ENCODE results near the gene ADRB2.

Gene ADRB2

GRCh38 chr5:148804393-148804792, 22.0 kb upstream of the ADRB2 start:
- Histone ChIP-seq H3K36me3 (ENCODE audit: control insufficient read depth, insufficient read depth, low read length) (no peaks in the 10 kb centered on the region), H3K27me3 (replicated peaks; ENCODE audit: control insufficient read depth, insufficient read depth, low read length, poor library complexity, severe bottlenecking) (no peaks in the 10 kb centered on the region), H3K4me3 (ENCODE audit: insufficient read depth, low read depth, low read length, poor library complexity, severe bottlenecking) (no peak overlapping the region), H3K4me1 (ENCODE audit: control insufficient read depth, insufficient read depth, low read length, poor library complexity, severe bottlenecking) (peaks cover 4% of the 10 kb centered on the region), H3K9me3 (ENCODE audit: control insufficient read depth, low read length) (no peaks in the 10 kb centered on the region), H3K27ac (ENCODE audit: insufficient read depth, low read length, poor library complexity, severe bottlenecking) (no peak overlapping the region)
- DNase-seq = no peak

- DNase-seq = no peak
- H3K27me3 ChIP-seq (replicated peaks; ENCODE audit: control insufficient read depth, insufficient read depth, low read length, poor library complexity, severe bottlenecking) = no peaks in the 10 kb centered on the region
- H3K4me3 ChIP-seq (ENCODE audit: insufficient read depth, low read depth, low read length, poor library complexity, severe bottlenecking) = no peak overlapping the region
- peaks cover 10% of the 10 kb centered on the region for H3K4me1 ChIP-seq (ENCODE audit: control insufficient read depth, insufficient read depth, low read length, poor library complexity, severe bottlenecking)
- H3K36me3 ChIP-seq (ENCODE audit: control insufficient read depth, insufficient read depth, low read length) = no peaks in the 10 kb centered on the region
- no peaks in the 10 kb centered on the region for H3K9me3 ChIP-seq (ENCODE audit: control insufficient read depth, low read length)
- no peak overlapping the region for H3K27ac ChIP-seq (ENCODE audit: insufficient read depth, low read length, poor library complexity, severe bottlenecking)
Observed at GRCh38 chr5:148805326-148806290, 20.8 kb upstream of the ADRB2 start.

DNA sequence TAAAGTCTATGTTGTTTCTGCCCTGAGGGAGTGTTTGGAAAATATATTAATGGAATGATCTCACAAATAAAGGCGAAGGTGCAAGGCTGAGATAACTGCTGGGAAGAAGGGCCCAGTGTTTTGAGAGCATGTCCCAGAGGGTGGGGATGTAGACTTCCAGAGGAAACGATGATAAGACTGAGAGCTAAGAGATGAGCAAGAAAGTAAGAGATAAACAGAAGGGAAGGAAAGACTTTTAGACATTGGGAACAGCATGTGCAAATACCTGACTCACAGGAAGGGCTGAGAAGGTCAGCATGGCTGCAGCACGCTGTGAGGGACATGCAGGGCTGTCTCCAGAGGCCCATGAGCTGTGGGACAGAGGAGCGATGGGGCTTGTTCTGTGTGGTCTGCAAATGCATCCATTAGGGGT, 19.9 kb upstream of the ADRB2 start:
- H3K4me1 ChIP-seq (ENCODE audit: control insufficient read depth, insufficient read depth, low read length, poor library complexity, severe bottlenecking) = peaks cover 14% of the 10 kb centered on the region
- no peak overlapping the region for H3K27ac ChIP-seq (ENCODE audit: insufficient read depth, low read length, poor library complexity, severe bottlenecking)
- no peaks in the 10 kb centered on the region for H3K9me3 ChIP-seq (ENCODE audit: control insufficient read depth, low read length)

GRCh38 chr5:148807851-148808250, 18.6 kb upstream of the ADRB2 start:
- H3K9me3 ChIP-seq (ENCODE audit: control insufficient read depth, low read length) = no peaks in the 10 kb centered on the region
- H3K4me3 ChIP-seq (ENCODE audit: insufficient read depth, low read depth, low read length, poor library complexity, severe bottlenecking) = no peak overlapping the region
- no peaks in the 10 kb centered on the region for H3K27me3 ChIP-seq (replicated peaks; ENCODE audit: control insufficient read depth, insufficient read depth, low read length, poor library complexity, severe bottlenecking)
- H3K27ac ChIP-seq (ENCODE audit: insufficient read depth, low read length, poor library complexity, severe bottlenecking) = no peak overlapping the region
- H3K4me1 ChIP-seq (ENCODE audit: control insufficient read depth, insufficient read depth, low read length, poor library complexity, severe bottlenecking) = peaks cover 14% of the 10 kb centered on the region
- no peak for DNase-seq
- H3K36me3 ChIP-seq (ENCODE audit: control insufficient read depth, insufficient read depth, low read length) = no peaks in the 10 kb centered on the region

More for the DNA sequence above, 19.9 kb upstream of the ADRB2 start:
- H3K36me3 ChIP-seq (ENCODE audit: control insufficient read depth, insufficient read depth, low read length) = no peaks in the 10 kb centered on the region
- DNase-seq = no peak
- no peak overlapping the region for H3K4me3 ChIP-seq (ENCODE audit: insufficient read depth, low read depth, low read length, poor library complexity, severe bottlenecking)
- no peaks in the 10 kb centered on the region for H3K27me3 ChIP-seq (replicated peaks; ENCODE audit: control insufficient read depth, insufficient read depth, low read length, poor library complexity, severe bottlenecking)

- Histone ChIP-seq H3K27me3 (replicated peaks; ENCODE audit: control insufficient read depth, insufficient read depth, low read length, poor library complexity, severe bottlenecking) (no peaks in the 10 kb centered on the region), H3K36me3 (ENCODE audit: control insufficient read depth, insufficient read depth, low read length) (no peaks in the 10 kb centered on the region), H3K9me3 (ENCODE audit: control insufficient read depth, low read length) (no peaks in the 10 kb centered on the region), H3K4me3 (ENCODE audit: insufficient read depth, low read depth, low read length, poor library complexity, severe bottlenecking) (peak overlapping the region; percentile 56), H3K27ac (ENCODE audit: insufficient read depth, low read length, poor library complexity, severe bottlenecking) (peak overlapping the region; percentile 48), H3K4me1 (ENCODE audit: control insufficient read depth, insufficient read depth, low read length, poor library complexity, severe bottlenecking) (peaks cover 14% of the 10 kb centered on the region)
- no peak for DNase-seq
Observed at GRCh38 chr5:148808864-148809642, 17.4 kb upstream of the ADRB2 start.

GRCh38 chr5:148809781-148810524, 16.5 kb upstream of the ADRB2 start:
- H3K4me1 ChIP-seq (ENCODE audit: control insufficient read depth, insufficient read depth, low read length, poor library complexity, severe bottlenecking) = peaks cover 14% of the 10 kb centered on the region
- H3K27ac ChIP-seq (ENCODE audit: insufficient read depth, low read length, poor library complexity, severe bottlenecking) = peak overlapping the region; percentile 48

DNA sequence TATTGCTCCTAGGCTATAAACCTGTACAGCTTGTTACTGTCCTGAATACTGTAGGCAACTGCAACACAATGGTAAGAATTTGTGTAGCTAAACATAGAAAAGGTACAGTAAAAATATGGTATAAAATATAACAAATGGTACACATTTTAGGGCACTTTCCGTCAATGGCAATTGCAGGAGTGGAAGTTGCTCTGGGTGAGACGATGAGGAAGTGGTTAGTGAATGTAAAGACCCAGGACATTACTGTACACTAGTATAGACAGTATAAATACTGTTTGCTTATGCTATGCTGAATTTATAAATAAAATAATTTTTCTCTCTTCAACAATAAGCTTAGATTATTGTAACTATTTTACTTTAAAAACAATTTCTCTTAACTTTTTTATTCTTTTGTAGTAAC, 15.6 kb upstream of the ADRB2 start:
- DNase-seq = no peak
- Histone ChIP-seq H3K4me3 (ENCODE audit: insufficient read depth, low read depth, low read length, poor library complexity, severe bottlenecking) (no peak overlapping the region), H3K27me3 (replicated peaks; ENCODE audit: control insufficient read depth, insufficient read depth, low read length, poor library complexity, severe bottlenecking) (peaks cover 2% of the 10 kb centered on the region), H3K9me3 (ENCODE audit: control insufficient read depth, low read length) (no peaks in the 10 kb centered on the region), H3K27ac (ENCODE audit: insufficient read depth, low read length, poor library complexity, severe bottlenecking) (no peak overlapping the region), H3K4me1 (ENCODE audit: control insufficient read depth, insufficient read depth, low read length, poor library complexity, severe bottlenecking) (peaks cover 14% of the 10 kb centered on the region), H3K36me3 (ENCODE audit: control insufficient read depth, insufficient read depth, low read length) (no peaks in the 10 kb centered on the region)

More at GRCh38 chr5:148809781-148810524, 16.5 kb upstream of the ADRB2 start:
- Histone ChIP-seq H3K9me3 (ENCODE audit: control insufficient read depth, low read length) (no peaks in the 10 kb centered on the region), H3K36me3 (ENCODE audit: control insufficient read depth, insufficient read depth, low read length) (no peaks in the 10 kb centered on the region), H3K4me3 (ENCODE audit: insufficient read depth, low read depth, low read length, poor library complexity, severe bottlenecking) (peak overlapping the region; percentile 56), H3K27me3 (replicated peaks; ENCODE audit: control insufficient read depth, insufficient read depth, low read length, poor library complexity, severe bottlenecking) (peaks cover 2% of the 10 kb centered on the region)
- DNase-seq = no peak

DNA sequence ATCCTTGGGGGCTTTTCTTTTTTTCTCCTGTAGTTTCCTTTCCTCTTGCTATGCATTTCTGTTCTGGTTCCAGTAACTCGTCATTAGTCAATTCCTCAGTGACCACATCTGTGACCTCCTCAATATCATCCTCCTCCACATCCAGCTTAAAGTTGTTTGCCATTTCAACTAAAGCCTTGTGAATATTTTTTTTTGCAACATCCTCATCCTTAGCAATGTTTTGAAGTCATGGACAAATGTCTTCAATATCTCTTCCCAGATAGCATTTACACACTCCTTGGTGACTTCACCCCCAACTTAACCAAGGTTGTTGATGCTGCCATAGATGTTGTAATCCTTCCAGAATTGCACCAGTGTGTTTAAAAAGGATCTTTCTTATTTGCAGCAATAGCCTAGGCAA, 14.7 kb upstream of the ADRB2 start:
- Histone ChIP-seq H3K27me3 (replicated peaks; ENCODE audit: control insufficient read depth, insufficient read depth, low read length, poor library complexity, severe bottlenecking) (peaks cover 2% of the 10 kb centered on the region), H3K4me1 (ENCODE audit: control insufficient read depth, insufficient read depth, low read length, poor library complexity, severe bottlenecking) (peaks cover 14% of the 10 kb centered on the region), H3K4me3 (ENCODE audit: insufficient read depth, low read depth, low read length, poor library complexity, severe bottlenecking) (no peak overlapping the region), H3K9me3 (ENCODE audit: control insufficient read depth, low read length) (no peaks in the 10 kb centered on the region), H3K36me3 (ENCODE audit: control insufficient read depth, insufficient read depth, low read length) (no peaks in the 10 kb centered on the region), H3K27ac (ENCODE audit: insufficient read depth, low read length, poor library complexity, severe bottlenecking) (no peak overlapping the region)
- no peak for DNase-seq

- Histone ChIP-seq H3K4me1 (ENCODE audit: control insufficient read depth, insufficient read depth, low read length, poor library complexity, severe bottlenecking) (peaks cover 9% of the 10 kb centered on the region), H3K4me3 (ENCODE audit: insufficient read depth, low read depth, low read length, poor library complexity, severe bottlenecking) (no peak overlapping the region), H3K27ac (ENCODE audit: insufficient read depth, low read length, poor library complexity, severe bottlenecking) (no peak overlapping the region), H3K27me3 (replicated peaks; ENCODE audit: control insufficient read depth, insufficient read depth, low read length, poor library complexity, severe bottlenecking) (peaks cover 2% of the 10 kb centered on the region), H3K9me3 (ENCODE audit: control insufficient read depth, low read length) (no peaks in the 10 kb centered on the region), H3K36me3 (ENCODE audit: control insufficient read depth, insufficient read depth, low read length) (no peaks in the 10 kb centered on the region)
- no peak for DNase-seq
Observed at GRCh38 chr5:148815086-148815485, 11.3 kb upstream of the ADRB2 start.

Measured in effector memory CD4-positive, alpha-beta T cell (primary cell).